ENCODE results near the gene SMIM5. TPM values are rescaled to one million over a fixed set of nuclear protein-coding genes. Genes with fewer than 3 reads are reported as not detected.
"Not testable (repeated sequence)": the region's sequence is repeated elsewhere in the genome, so short reads cannot be mapped to it uniquely, and the experiment has no call there.

SMIM5 gene
- total RNA-seq, 1 donor from 2014 or later: 0.24 TPM

- H3K4me3 Mint-ChIP-seq (ENCODE audit: unreplicated experiment): no peak overlapping the region
- H3K4me1 Mint-ChIP-seq (ENCODE audit: unreplicated experiment): peaks cover 3% of the 10 kb centered on the region
These were observed 41.4 kb upstream of the SMIM5 start for GRCh38 chr17:75591722-75592302.

GRCh38 chr17:75592348-75593020 is 40.8 kb upstream of the SMIM5 start:
- Mint-ChIP-seq H3K4me1 (ENCODE audit: unreplicated experiment) (peaks cover 3% of the 10 kb centered on the region), H3K9me3 (ENCODE audit: unreplicated experiment) (no peaks in the 10 kb centered on the region), H3K36me3 (ENCODE audit: unreplicated experiment) (no peaks in the 10 kb centered on the region), H3K27ac (ENCODE audit: unreplicated experiment) (no peak overlapping the region), H3K4me3 (ENCODE audit: unreplicated experiment) (no peak overlapping the region), H3K27me3 (ENCODE audit: unreplicated experiment) (no peaks in the 10 kb centered on the region)
- peak; percentile 80 for DNase-seq (ENCODE audit: extremely low spot score, unreplicated experiment)
- TF ChIP-seq, protein P1, sequence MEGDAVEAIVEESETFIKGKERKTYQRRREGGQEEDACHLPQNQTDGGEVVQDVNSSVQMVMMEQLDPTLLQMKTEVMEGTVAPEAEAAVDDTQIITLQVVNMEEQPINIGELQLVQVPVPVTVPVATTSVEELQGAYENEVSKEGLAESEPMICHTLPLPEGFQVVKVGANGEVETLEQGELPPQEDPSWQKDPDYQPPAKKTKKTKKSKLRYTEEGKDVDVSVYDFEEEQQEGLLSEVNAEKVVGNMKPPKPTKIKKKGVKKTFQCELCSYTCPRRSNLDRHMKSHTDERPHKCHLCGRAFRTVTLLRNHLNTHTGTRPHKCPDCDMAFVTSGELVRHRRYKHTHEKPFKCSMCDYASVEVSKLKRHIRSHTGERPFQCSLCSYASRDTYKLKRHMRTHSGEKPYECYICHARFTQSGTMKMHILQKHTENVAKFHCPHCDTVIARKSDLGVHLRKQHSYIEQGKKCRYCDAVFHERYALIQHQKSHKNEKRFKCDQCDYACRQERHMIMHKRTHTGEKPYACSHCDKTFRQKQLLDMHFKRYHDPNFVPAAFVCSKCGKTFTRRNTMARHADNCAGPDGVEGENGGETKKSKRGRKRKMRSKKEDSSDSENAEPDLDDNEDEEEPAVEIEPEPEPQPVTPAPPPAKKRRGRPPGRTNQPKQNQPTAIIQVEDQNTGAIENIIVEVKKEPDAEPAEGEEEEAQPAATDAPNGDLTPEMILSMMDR (IDR thresholded peaks at IDR 0.05): no peak

More at GRCh38 chr17:75591722-75592302, 41.4 kb upstream of the SMIM5 start:
- H3K27me3 Mint-ChIP-seq (ENCODE audit: unreplicated experiment): peaks cover 2% of the 10 kb centered on the region
- DNase-seq (ENCODE audit: extremely low spot score, unreplicated experiment): no peak
- H3K27ac Mint-ChIP-seq (ENCODE audit: unreplicated experiment): no peak overlapping the region
- no peaks in the 10 kb centered on the region for H3K36me3 Mint-ChIP-seq (ENCODE audit: unreplicated experiment)
- no peaks in the 10 kb centered on the region for H3K9me3 Mint-ChIP-seq (ENCODE audit: unreplicated experiment)
- TF ChIP-seq, protein P1 (IDR thresholded peaks at IDR 0.05): no peak

DNA sequence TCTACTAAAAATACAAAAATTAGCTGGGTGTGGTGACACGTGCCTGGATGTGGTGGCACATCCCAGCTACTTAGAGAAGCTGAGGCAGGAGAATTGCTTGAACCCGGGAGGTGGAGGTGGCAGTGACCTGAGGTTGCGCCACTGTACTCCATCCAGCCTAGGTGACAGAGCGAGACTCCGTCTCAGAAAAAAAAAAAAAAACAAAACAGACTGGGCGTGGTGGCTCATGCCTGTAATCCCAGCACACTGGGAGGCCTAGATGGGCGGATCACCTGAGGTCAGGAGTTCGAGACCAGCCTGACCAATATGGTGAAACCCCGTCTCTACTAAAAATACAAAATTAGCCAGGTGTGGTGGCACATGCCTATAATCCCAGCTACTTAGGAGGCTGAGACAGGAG is 39.8 kb upstream of the SMIM5 start:
- H3K27ac Mint-ChIP-seq (ENCODE audit: unreplicated experiment): not testable (repeated sequence)

DNA sequence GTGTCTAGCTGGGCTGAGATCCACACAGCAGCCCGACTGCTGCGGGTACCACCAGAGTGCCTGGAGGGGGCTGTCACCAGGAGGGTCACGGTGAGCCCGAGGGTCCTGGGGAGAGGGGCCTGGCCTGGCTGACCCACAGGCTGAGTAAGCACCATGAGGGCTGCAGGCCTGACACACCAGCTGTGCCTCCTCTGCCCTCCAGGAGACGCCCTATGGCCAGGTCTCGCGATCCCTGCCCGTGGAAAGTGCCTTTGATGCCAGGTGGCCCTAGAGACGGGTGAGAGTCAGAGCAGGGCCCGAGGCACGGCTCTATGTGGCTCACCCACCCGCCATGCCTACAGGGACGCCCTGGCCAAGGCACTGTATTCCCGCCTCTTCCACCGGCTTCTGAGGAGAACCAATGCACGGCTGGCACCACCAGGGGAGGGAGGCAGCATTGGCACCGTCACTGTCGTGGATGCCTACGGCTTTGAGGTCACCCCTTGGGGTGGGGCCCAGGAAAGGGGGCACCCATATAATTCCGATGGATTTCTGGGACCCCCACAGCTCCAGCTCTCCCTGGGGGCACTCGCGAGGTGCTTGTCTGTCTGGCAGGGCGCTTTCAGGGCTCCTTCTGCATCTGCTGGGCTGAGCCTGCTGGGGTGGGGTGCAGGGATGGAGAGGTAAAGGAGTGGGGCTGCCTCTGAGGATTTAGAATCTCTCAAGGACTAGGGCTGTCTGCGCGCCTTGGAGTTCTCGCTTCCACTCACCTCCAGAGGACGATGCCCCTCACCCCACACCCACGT is 38.5 kb upstream of the SMIM5 start:
- no peak overlapping the region for H3K27ac Mint-ChIP-seq (ENCODE audit: unreplicated experiment)
- peaks cover 3% of the 10 kb centered on the region for H3K4me1 Mint-ChIP-seq (ENCODE audit: unreplicated experiment)
- no peak overlapping the region for H3K4me3 Mint-ChIP-seq (ENCODE audit: unreplicated experiment)

More for the DNA sequence above, 39.8 kb upstream of the SMIM5 start:
- not testable (repeated sequence) for H3K36me3 Mint-ChIP-seq (ENCODE audit: unreplicated experiment); DNase-seq (ENCODE audit: extremely low spot score, unreplicated experiment); H3K9me3 Mint-ChIP-seq (ENCODE audit: unreplicated experiment); H3K4me3 Mint-ChIP-seq (ENCODE audit: unreplicated experiment); H3K4me1 Mint-ChIP-seq (ENCODE audit: unreplicated experiment); H3K27me3 Mint-ChIP-seq (ENCODE audit: unreplicated experiment)

DNA sequence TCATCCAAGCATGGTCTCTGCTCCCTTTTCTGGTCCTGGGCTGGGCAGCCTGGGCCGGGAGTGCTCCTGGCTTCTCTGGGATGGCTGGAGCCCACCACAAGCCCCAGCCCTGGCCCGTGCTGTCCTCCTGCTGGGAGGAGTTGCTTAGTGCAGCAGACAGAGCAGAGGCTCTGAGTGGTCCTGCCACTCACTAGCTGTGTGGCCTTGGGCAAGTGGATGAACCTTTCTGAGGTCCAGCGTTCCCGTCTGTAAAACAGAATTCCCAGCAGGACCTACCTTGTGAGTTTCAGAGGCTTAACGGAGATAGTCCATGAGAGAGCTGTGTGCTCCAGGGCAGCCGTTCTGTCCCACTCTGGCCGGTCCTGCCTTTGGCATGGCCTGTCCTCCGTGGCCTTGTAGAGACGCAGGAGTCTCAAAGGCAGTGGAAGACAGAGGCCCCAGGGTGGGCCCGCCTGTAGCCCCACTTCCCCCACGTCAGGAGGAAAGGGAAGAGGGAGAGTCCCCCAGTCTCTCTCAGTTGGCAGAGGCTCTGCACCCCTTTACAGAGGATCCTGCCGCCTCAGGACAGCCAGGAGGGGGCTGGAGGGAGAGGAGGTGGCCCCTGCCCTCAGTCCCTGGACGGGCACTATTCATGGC is 37.8 kb upstream of the SMIM5 start:
- H3K27me3 Mint-ChIP-seq (ENCODE audit: unreplicated experiment): no peaks in the 10 kb centered on the region
- H3K36me3 Mint-ChIP-seq (ENCODE audit: unreplicated experiment): no peaks in the 10 kb centered on the region
- H3K27ac Mint-ChIP-seq (ENCODE audit: unreplicated experiment): no peak overlapping the region
- TF ChIP-seq, protein P1 (IDR thresholded peaks at IDR 0.05): no peak
- no peaks in the 10 kb centered on the region for H3K9me3 Mint-ChIP-seq (ENCODE audit: unreplicated experiment)
- H3K4me1 Mint-ChIP-seq (ENCODE audit: unreplicated experiment): peaks cover 3% of the 10 kb centered on the region
- H3K4me3 Mint-ChIP-seq (ENCODE audit: unreplicated experiment): no peak overlapping the region
- peak; percentile 77 for DNase-seq (ENCODE audit: extremely low spot score, unreplicated experiment)

More for the DNA sequence above, 38.5 kb upstream of the SMIM5 start:
- DNase-seq (ENCODE audit: extremely low spot score, unreplicated experiment): peak; percentile 83
- TF ChIP-seq, protein P1 (IDR thresholded peaks at IDR 0.05): no peak
- Mint-ChIP-seq H3K27me3 (ENCODE audit: unreplicated experiment) (no peaks in the 10 kb centered on the region), H3K9me3 (ENCODE audit: unreplicated experiment) (no peaks in the 10 kb centered on the region), H3K36me3 (ENCODE audit: unreplicated experiment) (no peaks in the 10 kb centered on the region)
